GM23338 (cell line): ENCODE data around the gene VASN.

Experiments used
- CREB1 ChIP-seq: fragments of 250-450 bp; sonication (Bioruptor Pico); IDR thresholded peaks from 2 replicates; pipeline ENCODE4 v1.5.0; 2020; ENCODE audit warnings: low read depth, mild to moderate bottlenecking, moderate library complexity
- CTCF ChIP-seq, 2 experiments: fragments of 200-600 bp in 1 of 2; sonication (generic) in 1 of 2; conservative IDR thresholded peaks; 2 replicates each; pipeline versions ENCODE4 v1.5.1 to v1.6.1; 2016 to 2017; ENCODE audit warnings: antibody characterized with exemption in 2 of 2, low read depth in 2 of 2, mild to moderate bottlenecking in 2 of 2, moderate library complexity in 1 of 2
- EZH2 ChIP-seq: fragments of 200-600 bp; sonication (generic); IDR thresholded peaks from one replicate; pipeline ENCODE4 v1.8.0; 2017; ENCODE audit warnings: antibody characterized with exemption, mild to moderate bottlenecking, low read depth; ENCODE audit not compliant: unreplicated experiment
- EZH2phosphoT487 ChIP-seq: fragments of 200-600 bp; sonication (generic); IDR thresholded peaks from one replicate; pipeline ENCODE4 v1.8.1; 2018; ENCODE audit warnings: antibody characterized with exemption; ENCODE audit not compliant: unreplicated experiment
- JUNB ChIP-seq: IDR thresholded peaks from one replicate; pipeline ENCODE4 v1.6.1; 2016; ENCODE audit warnings: antibody characterized with exemption; ENCODE audit not compliant: unreplicated experiment
- NANOG ChIP-seq: IDR thresholded peaks from 2 replicates; pipeline ENCODE4 v1.6.1; 2016; ENCODE audit warnings: antibody characterized with exemption, borderline replicate concordance
- POLR2AphosphoS5 ChIP-seq: IDR thresholded peaks from 2 replicates; pipeline ENCODE4 v1.6.1; 2016; ENCODE audit warnings: antibody characterized with exemption, low read depth
- REST ChIP-seq: IDR thresholded peaks from one replicate; pipeline ENCODE4 v1.6.1; 2018; ENCODE audit warnings: antibody characterized with exemption; ENCODE audit not compliant: unreplicated experiment

- no peak for TF ChIP-seq CTCF (conservative IDR thresholded peaks at IDR 0.05; ENCODE audit: low read depth in 2 of 2)
- no peak for TF ChIP-seq POLR2AphosphoS5
- TF ChIP-seq EZH2 = no peak
- no peak for TF ChIP-seq CREB1 (CRISPR knock-in tag)
- TF ChIP-seq EZH2phosphoT487 = no peak
- no peak for TF ChIP-seq REST
- TF ChIP-seq NANOG = no peak
- no peak for TF ChIP-seq JUNB
These were observed 38.9 kb upstream of the VASN start for GRCh38 chr16:4332623-4333307.
